WTC11 (cell line): ENCODE measurements around the gene NT5C1A. TPM values are rescaled to one million over a fixed set of nuclear protein-coding genes. Genes with fewer than 3 reads are reported as not detected.

ENCODE experiments used
- ATAC-seq: fragments of 200-7000 bp; cut with Tn5 transposase; 2 replicates; pipeline ENCODE4 v1.10.0; 2021; ENCODE audit warnings: mild to moderate bottlenecking, moderate library complexity
- CTCF ChIA-PET: fragments of 300-600 bp; sonication (Branson Sonifier 250); formaldehyde crosslinking; loops from one replicate; lab custom pipeline; 2021; ENCODE audit warnings: antibody characterized with exemption; lab: Charles Lee
- POLR2A ChIA-PET: fragments of 350-600 bp; sonication (Branson Sonifier 250); formaldehyde crosslinking; loops from one replicate; lab custom pipeline; 2021; ENCODE audit warnings: antibody characterized with exemption; lab: Charles Lee
- DNase-seq: peaks from one replicate; pipeline ENCODE4 v3.0.0; 2021; ENCODE audit warnings: low spot score
- H3K27ac Mint-ChIP-seq: 2 replicates; pipeline ENCODE4 v1.8.0; 2021; ENCODE audit warnings: mixed read lengths
- H3K27me3 Mint-ChIP-seq: 2 replicates; pipeline ENCODE4 v1.8.0; 2021; ENCODE audit warnings: low read depth, mild to moderate bottlenecking, moderate library complexity, mixed read lengths
- H3K36me3 Mint-ChIP-seq: 2 replicates; pipeline ENCODE4 v1.8.0; 2021; ENCODE audit warnings: mixed read lengths
- H3K4me1 Mint-ChIP-seq: 2 replicates; pipeline ENCODE4 v1.8.0; 2022; ENCODE audit warnings: mixed read lengths
- H3K4me3 Mint-ChIP-seq: 2 replicates; pipeline ENCODE4 v1.8.0; 2021; ENCODE audit warnings: mild to moderate bottlenecking, moderate library complexity, mixed read lengths
- H3K9me3 Mint-ChIP-seq: 2 replicates; pipeline ENCODE4 v1.8.0; 2021; ENCODE audit warnings: mixed read lengths
- CBFB ChIP-seq: sonication (generic); formaldehyde crosslinking; IDR thresholded peaks from 2 replicates; pipeline ENCODE4 v1.8.1; 2022; ENCODE audit warnings: mild to moderate bottlenecking, low read depth, missing genetic modification reagents
- FOXJ3 ChIP-seq: sonication (generic); formaldehyde crosslinking; IDR thresholded peaks from 2 replicates; pipeline ENCODE4 v1.9.0; 2021; ENCODE audit warnings: missing genetic modification reagents, mild to moderate bottlenecking, borderline replicate concordance
- NFATC4 ChIP-seq: fragments of 250-450 bp; sonication (Bioruptor Pico); IDR thresholded peaks from 2 replicates; pipeline ENCODE4 v1.9.0; 2021; ENCODE audit warnings: mild to moderate bottlenecking
- NR2C2 ChIP-seq: sonication (generic); formaldehyde crosslinking; IDR thresholded peaks from 2 replicates; pipeline ENCODE4 v1.8.0; 2022; ENCODE audit warnings: mild to moderate bottlenecking, missing genetic modification reagents
- RELA ChIP-seq: sonication (generic); formaldehyde crosslinking; IDR thresholded peaks from 2 replicates; pipeline ENCODE4 v1.8.1; 2022; ENCODE audit warnings: missing genetic modification reagents, mild to moderate bottlenecking, borderline replicate concordance
- SMAD3 ChIP-seq: sonication (generic); formaldehyde crosslinking; IDR thresholded peaks from 2 replicates; pipeline ENCODE4 v1.8.0; 2022; ENCODE audit warnings: missing genetic modification reagents, mild to moderate bottlenecking, borderline replicate concordance
- SMAD4 ChIP-seq: sonication (generic); formaldehyde crosslinking; IDR thresholded peaks from 2 replicates; pipeline ENCODE4 v1.8.0; 2022; ENCODE audit warnings: mild to moderate bottlenecking, missing genetic modification reagents
- ZNF232 ChIP-seq: sonication (generic); formaldehyde crosslinking; IDR thresholded peaks from 2 replicates; pipeline ENCODE4 v1.8.0; 2022; ENCODE audit warnings: mild to moderate bottlenecking, missing genetic modification reagents
- ZNF671 ChIP-seq: fragments of 250-450 bp; sonication (Bioruptor Pico); IDR thresholded peaks from 2 replicates; pipeline ENCODE4 v1.8.0; 2021; ENCODE audit warnings: mild to moderate bottlenecking
- total RNA-seq: library from RNA; stranded (reverse); gene quantifications from 3 replicates; pipeline ENCODE4 v1.2.3, GENCODE V29; 2021
- TF ChIP-seq, protein P1 (sequence below): fragments of 250-450 bp; sonication (Bioruptor Pico); IDR thresholded peaks from 2 replicates; pipeline ENCODE4 v1.9.0; 2021; ENCODE audit warnings: moderate library complexity, mild to moderate bottlenecking, inconsistent platforms, borderline replicate concordance
- TF ChIP-seq, protein P2 (sequence below): sonication (generic); formaldehyde crosslinking; IDR thresholded peaks from 2 replicates; pipeline ENCODE4 v1.8.0; 2022; ENCODE audit warnings: mild to moderate bottlenecking, missing genetic modification reagents
- TF ChIP-seq, protein P3 (sequence below): sonication (generic); formaldehyde crosslinking; IDR thresholded peaks from 2 replicates; pipeline ENCODE4 v1.8.1; 2023; ENCODE audit warnings: mild to moderate bottlenecking, missing genetic modification reagents
- TF ChIP-seq, protein P4 (sequence below): sonication (generic); formaldehyde crosslinking; IDR thresholded peaks from 2 replicates; pipeline ENCODE4 v1.8.1; 2023; ENCODE audit warnings: mild to moderate bottlenecking, missing genetic modification reagents, moderate library complexity
- TF ChIP-seq, protein P5 (sequence below): sonication (generic); formaldehyde crosslinking; IDR thresholded peaks from 2 replicates; pipeline ENCODE4 v1.8.1; 2022; ENCODE audit warnings: mild to moderate bottlenecking, missing genetic modification reagents, moderate library complexity, borderline replicate concordance
- TF ChIP-seq, protein P6 (sequence below): sonication (generic); formaldehyde crosslinking; conservative IDR thresholded peaks from 2 replicates; pipeline ENCODE4 v1.8.1; 2022; ENCODE audit warnings: mild to moderate bottlenecking, missing genetic modification reagents
- TF ChIP-seq, protein P7 (sequence below): sonication (generic); formaldehyde crosslinking; IDR thresholded peaks from 2 replicates; pipeline ENCODE4 v1.8.0; 2022; ENCODE audit warnings: mild to moderate bottlenecking, missing genetic modification reagents
- TF ChIP-seq, protein P8 (sequence below): sonication (generic); formaldehyde crosslinking; IDR thresholded peaks from 2 replicates; pipeline ENCODE4 v1.8.0; 2023; ENCODE audit warnings: mild to moderate bottlenecking, missing genetic modification reagents

NT5C1A gene
- total RNA-seq, 1 experiment from 2014 or later, result not detected

DNA sequence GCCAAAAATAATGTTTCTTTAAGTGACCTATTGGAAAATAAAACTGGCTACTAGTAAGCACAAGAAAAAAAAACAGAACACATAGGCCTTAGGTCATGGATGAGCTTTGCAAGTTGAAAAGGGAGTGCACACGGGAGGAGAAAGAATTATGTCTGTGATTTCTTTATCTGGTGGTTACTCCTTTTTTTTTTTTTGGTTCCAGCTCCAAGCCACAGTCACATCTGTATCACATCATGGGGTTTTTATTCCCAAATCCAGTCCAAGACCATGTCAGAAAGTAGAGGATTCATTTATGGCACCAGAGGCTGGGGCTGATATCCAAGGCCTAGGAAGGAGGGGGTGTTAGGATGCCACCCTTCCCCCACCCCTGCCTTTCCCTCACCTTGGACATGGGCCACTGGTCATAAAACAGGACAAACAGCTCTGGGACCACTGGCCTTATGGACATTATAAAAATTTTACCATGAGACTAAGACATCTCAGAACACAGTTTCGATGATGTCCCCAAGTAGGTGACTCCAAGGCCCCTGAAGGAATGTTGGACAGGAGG is 22.2 kb downstream of the NT5C1A start:
- H3K4me1 Mint-ChIP-seq, result peaks cover 19% of the 10 kb centered on the region
- peaks cover 64% of the 10 kb centered on the region for H3K27me3 Mint-ChIP-seq
- H3K4me3 Mint-ChIP-seq, result no peak overlapping the region
- DNase-seq, result no peak
- CTCF ChIA-PET, result interaction anchor here (1.5 to 4.9 kb wide), 4 partner anchors 10 to 44 kb away, joined by 4 to 61 read pairs (median 35); partner anchors contain the start of genes HEYL and NT5C1A
- ATAC-seq, result no peak
- POLR2A ChIA-PET, result interaction anchor here (0.5 kb wide), 1 partner anchor 52 kb away, joined by 3 read pairs; no protein-coding TSS in a partner anchor
- TF ChIP-seq NR2C2 (CRISPR knock-in tag) (no peak), SMAD3 (CRISPR knock-in tag) (no peak), ZNF671 (no peak), FOXJ3 (CRISPR knock-in tag) (no peak)
- TF ChIP-seq, protein P1, sequence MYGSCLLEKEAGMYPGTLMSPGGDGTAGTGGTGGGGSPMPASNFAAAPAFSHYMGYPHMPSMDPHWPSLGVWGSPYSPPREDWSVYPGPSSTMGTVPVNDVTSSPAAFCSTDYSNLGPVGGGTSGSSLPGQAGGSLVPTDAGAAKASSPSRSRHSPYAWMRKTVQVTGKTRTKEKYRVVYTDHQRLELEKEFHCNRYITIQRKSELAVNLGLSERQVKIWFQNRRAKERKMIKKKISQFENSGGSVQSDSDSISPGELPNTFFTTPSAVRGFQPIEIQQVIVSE (CRISPR knock-in tag), result no peak
- TF ChIP-seq, protein P2, sequence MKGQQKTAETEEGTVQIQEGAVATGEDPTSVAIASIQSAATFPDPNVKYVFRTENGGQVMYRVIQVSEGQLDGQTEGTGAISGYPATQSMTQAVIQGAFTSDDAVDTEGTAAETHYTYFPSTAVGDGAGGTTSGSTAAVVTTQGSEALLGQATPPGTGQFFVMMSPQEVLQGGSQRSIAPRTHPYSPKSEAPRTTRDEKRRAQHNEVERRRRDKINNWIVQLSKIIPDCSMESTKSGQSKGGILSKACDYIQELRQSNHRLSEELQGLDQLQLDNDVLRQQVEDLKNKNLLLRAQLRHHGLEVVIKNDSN (CRISPR knock-in tag), result no peak
- H3K27ac Mint-ChIP-seq, result no peak overlapping the region
- H3K9me3 Mint-ChIP-seq, result no peaks in the 10 kb centered on the region
- H3K36me3 Mint-ChIP-seq, result no peaks in the 10 kb centered on the region

DNA sequence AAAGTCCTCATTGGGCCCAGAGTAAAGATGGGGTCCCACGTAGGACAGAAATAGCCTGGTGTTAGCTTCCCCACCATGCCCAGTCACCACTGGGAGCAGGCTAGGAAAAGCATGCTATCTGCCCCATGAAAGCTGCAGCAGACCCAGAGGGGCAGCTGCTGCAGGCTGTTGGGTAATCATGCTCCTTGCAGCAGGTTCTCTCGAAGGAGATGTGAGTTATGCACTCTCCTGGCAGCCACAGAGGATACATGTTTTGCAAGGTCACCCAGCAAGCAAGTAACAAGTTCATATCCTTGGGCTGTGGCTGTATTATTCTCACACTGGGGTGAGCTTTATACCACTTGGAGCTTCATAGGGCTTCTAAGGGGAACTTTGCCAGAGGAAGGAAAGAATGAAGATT is 23.4 kb downstream of the NT5C1A start:
- DNase-seq, result no peak
- no peak overlapping the region for H3K4me3 Mint-ChIP-seq
- POLR2A ChIA-PET, result no interaction called here
- H3K4me1 Mint-ChIP-seq, result peaks cover 14% of the 10 kb centered on the region
- TF ChIP-seq, protein P3, sequence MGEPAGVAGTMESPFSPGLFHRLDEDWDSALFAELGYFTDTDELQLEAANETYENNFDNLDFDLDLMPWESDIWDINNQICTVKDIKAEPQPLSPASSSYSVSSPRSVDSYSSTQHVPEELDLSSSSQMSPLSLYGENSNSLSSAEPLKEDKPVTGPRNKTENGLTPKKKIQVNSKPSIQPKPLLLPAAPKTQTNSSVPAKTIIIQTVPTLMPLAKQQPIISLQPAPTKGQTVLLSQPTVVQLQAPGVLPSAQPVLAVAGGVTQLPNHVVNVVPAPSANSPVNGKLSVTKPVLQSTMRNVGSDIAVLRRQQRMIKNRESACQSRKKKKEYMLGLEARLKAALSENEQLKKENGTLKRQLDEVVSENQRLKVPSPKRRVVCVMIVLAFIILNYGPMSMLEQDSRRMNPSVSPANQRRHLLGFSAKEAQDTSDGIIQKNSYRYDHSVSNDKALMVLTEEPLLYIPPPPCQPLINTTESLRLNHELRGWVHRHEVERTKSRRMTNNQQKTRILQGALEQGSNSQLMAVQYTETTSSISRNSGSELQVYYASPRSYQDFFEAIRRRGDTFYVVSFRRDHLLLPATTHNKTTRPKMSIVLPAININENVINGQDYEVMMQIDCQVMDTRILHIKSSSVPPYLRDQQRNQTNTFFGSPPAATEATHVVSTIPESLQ (CRISPR knock-in tag), result no peak
- no peak for TF ChIP-seq CBFB (CRISPR knock-in tag)
- no peak for TF ChIP-seq NR2C2 (CRISPR knock-in tag)
- no peak for TF ChIP-seq NFATC4 (CRISPR knock-in tag)
- TF ChIP-seq ZNF232 (CRISPR knock-in tag), result no peak
- TF ChIP-seq, protein P4, sequence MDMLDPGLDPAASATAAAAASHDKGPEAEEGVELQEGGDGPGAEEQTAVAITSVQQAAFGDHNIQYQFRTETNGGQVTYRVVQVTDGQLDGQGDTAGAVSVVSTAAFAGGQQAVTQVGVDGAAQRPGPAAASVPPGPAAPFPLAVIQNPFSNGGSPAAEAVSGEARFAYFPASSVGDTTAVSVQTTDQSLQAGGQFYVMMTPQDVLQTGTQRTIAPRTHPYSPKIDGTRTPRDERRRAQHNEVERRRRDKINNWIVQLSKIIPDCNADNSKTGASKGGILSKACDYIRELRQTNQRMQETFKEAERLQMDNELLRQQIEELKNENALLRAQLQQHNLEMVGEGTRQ (CRISPR knock-in tag), result no peak
- TF ChIP-seq, protein P5, sequence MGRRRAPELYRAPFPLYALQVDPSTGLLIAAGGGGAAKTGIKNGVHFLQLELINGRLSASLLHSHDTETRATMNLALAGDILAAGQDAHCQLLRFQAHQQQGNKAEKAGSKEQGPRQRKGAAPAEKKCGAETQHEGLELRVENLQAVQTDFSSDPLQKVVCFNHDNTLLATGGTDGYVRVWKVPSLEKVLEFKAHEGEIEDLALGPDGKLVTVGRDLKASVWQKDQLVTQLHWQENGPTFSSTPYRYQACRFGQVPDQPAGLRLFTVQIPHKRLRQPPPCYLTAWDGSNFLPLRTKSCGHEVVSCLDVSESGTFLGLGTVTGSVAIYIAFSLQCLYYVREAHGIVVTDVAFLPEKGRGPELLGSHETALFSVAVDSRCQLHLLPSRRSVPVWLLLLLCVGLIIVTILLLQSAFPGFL (CRISPR knock-in tag), result no peak
- no peak overlapping the region for H3K27ac Mint-ChIP-seq
- no peaks in the 10 kb centered on the region for H3K36me3 Mint-ChIP-seq
- ATAC-seq, result no peak
- CTCF ChIA-PET, result interaction anchor here (1.1 to 4.9 kb wide), 8 partner anchors 9 to 110 kb away, joined by 3 to 61 read pairs (median 6); partner anchors contain the start of genes HEYL and NT5C1A
- peaks cover 64% of the 10 kb centered on the region for H3K27me3 Mint-ChIP-seq
- no peaks in the 10 kb centered on the region for H3K9me3 Mint-ChIP-seq

DNA sequence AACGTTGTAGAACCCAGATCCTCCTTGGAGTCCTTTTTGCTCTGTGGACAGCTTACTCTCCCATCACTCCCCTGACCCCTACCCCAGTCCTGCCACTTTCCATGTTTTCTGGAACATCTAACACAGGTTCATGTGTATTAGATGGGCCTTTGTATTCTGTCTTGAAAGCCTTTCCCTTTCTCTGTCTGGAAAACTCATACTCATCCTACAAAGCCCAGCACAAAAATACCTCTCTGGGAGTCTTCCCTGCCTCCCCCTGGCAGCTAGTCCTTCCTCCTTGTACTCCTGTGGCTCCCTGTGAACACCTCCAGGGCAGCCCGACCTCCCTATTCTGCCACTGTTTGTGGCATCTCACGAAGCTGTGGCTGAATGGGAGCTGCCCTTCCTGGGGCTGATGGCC is 24.7 kb downstream of the NT5C1A start:
- peaks cover 14% of the 10 kb centered on the region for H3K4me1 Mint-ChIP-seq
- CTCF ChIA-PET, result interaction anchor here (0.8 to 4.9 kb wide), 14 partner anchors 8 to 668 kb away, joined by 3 to 61 read pairs (median 4); partner anchors contain the start of genes HEYL, HPCAL4 and NT5C1A
- no peaks in the 10 kb centered on the region for H3K36me3 Mint-ChIP-seq
- no peak overlapping the region; the same call in 1 of the 2 replicates for H3K27ac Mint-ChIP-seq
- no peak overlapping the region for H3K4me3 Mint-ChIP-seq
- DNase-seq (no peak), ATAC-seq (no peak)
- no peaks in the 10 kb centered on the region for H3K9me3 Mint-ChIP-seq
- POLR2A ChIA-PET, result interaction anchor here (0.7 to 1.3 kb wide), 4 partner anchors 12 to 72 kb away, joined by 3 to 6 read pairs (median 4); no protein-coding TSS in a partner anchor
- H3K27me3 Mint-ChIP-seq, result peaks cover 75% of the 10 kb centered on the region
- TF ChIP-seq, protein P1 (CRISPR knock-in tag), result no peak
- TF ChIP-seq SMAD4 (CRISPR knock-in tag), result no peak
- TF ChIP-seq, protein P6, sequence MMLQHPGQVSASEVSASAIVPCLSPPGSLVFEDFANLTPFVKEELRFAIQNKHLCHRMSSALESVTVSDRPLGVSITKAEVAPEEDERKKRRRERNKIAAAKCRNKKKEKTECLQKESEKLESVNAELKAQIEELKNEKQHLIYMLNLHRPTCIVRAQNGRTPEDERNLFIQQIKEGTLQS (CRISPR knock-in tag), result no peak
- no peak for TF ChIP-seq RELA (CRISPR knock-in tag)
- TF ChIP-seq, protein P7, sequence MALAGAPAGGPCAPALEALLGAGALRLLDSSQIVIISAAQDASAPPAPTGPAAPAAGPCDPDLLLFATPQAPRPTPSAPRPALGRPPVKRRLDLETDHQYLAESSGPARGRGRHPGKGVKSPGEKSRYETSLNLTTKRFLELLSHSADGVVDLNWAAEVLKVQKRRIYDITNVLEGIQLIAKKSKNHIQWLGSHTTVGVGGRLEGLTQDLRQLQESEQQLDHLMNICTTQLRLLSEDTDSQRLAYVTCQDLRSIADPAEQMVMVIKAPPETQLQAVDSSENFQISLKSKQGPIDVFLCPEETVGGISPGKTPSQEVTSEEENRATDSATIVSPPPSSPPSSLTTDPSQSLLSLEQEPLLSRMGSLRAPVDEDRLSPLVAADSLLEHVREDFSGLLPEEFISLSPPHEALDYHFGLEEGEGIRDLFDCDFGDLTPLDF (CRISPR knock-in tag), result no peak
- TF ChIP-seq, protein P8, sequence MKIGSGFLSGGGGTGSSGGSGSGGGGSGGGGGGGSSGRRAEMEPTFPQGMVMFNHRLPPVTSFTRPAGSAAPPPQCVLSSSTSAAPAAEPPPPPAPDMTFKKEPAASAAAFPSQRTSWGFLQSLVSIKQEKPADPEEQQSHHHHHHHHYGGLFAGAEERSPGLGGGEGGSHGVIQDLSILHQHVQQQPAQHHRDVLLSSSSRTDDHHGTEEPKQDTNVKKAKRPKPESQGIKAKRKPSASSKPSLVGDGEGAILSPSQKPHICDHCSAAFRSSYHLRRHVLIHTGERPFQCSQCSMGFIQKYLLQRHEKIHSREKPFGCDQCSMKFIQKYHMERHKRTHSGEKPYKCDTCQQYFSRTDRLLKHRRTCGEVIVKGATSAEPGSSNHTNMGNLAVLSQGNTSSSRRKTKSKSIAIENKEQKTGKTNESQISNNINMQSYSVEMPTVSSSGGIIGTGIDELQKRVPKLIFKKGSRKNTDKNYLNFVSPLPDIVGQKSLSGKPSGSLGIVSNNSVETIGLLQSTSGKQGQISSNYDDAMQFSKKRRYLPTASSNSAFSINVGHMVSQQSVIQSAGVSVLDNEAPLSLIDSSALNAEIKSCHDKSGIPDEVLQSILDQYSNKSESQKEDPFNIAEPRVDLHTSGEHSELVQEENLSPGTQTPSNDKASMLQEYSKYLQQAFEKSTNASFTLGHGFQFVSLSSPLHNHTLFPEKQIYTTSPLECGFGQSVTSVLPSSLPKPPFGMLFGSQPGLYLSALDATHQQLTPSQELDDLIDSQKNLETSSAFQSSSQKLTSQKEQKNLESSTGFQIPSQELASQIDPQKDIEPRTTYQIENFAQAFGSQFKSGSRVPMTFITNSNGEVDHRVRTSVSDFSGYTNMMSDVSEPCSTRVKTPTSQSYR (CRISPR knock-in tag), result no peak
